Endothelial cell of umbilical vein (primary cell): ENCODE measurements around the gene ZNF530. TPM values are rescaled to one million over a fixed set of nuclear protein-coding genes. Genes with fewer than 3 reads are reported as not detected.

Source experiments
- BruUV-seq: library from RNA; stranded (reverse); fragments of 400-500 nt; replicated peaks from 2 replicates; lab custom pipeline; 2021; lab: Mats Ljungman, UMichigan
- CTCF ChIA-PET: fragments of 300-600, 350-600 bp; sonication (Branson Sonifier 250); formaldehyde crosslinking; loops from one replicate; lab custom pipeline; 2021; ENCODE audit warnings: antibody characterized with exemption, inconsistent platforms; lab: Charles Lee
- POLR2A ChIA-PET: fragments of 300-600, 350-600 bp; sonication (Branson Sonifier 250); formaldehyde crosslinking; loops from one replicate; lab custom pipeline; 2021; ENCODE audit warnings: antibody characterized with exemption, inconsistent platforms; lab: Charles Lee
- DNase-seq: peaks from one replicate; pipeline ENCODE4 v3.0.0-alpha.2; 2011; ENCODE audit warnings: low read depth, low spot score
- FAIRE-seq: peaks from 2 replicates; lab custom pipeline; 2011; peaks lifted over from hg19 to GRCh38; lab: Jason Lieb, UNC
- H2AFZ ChIP-seq: 2 replicates; pipeline ENCODE4 v1.6.0; 2012; ENCODE audit warnings: low read depth, low read length, control low read depth, inconsistent platforms
- H3K27ac ChIP-seq: 2 replicates; pipeline ENCODE4 v1.5.1; 2011; ENCODE audit warnings: low read depth, mild to moderate bottlenecking, control low read depth, low read length, moderate library complexity; ENCODE audit not compliant: insufficient read depth
- H3K27me3 ChIP-seq, 2 experiments: 2 replicates each; pipeline versions ENCODE4 v1.6.0 to v1.6.1; 2011; ENCODE audit warnings: low read length in 2 of 2, mixed read lengths in 1 of 2; ENCODE audit not compliant: control insufficient read depth in 2 of 2, insufficient read depth in 2 of 2
- H3K36me3 ChIP-seq, 2 experiments: 2 replicates in 1 of 2; 3 replicates in 1 of 2; pipeline ENCODE4 v1.5.1; 2011; ENCODE audit warnings: low read length in 2 of 2, mild to moderate bottlenecking in 1 of 2, moderate library complexity in 1 of 2; ENCODE audit not compliant: control insufficient read depth in 2 of 2, insufficient read depth in 2 of 2; ENCODE audit errors: extremely low read depth in 1 of 2
- H3K4me1 ChIP-seq: 3 replicates; pipeline ENCODE4 v1.5.1; 2011; ENCODE audit warnings: mild to moderate bottlenecking, low read length; ENCODE audit not compliant: control insufficient read depth, insufficient read depth; ENCODE audit errors: extremely low read depth
- H3K4me2 ChIP-seq: 2 replicates; pipeline ENCODE4 v1.6.1; 2011; ENCODE audit warnings: low read length, control low read depth, mixed read lengths; ENCODE audit not compliant: insufficient read depth
- H3K4me3 ChIP-seq, 3 experiments: fragments of 200-600 bp in 1 of 3; sonication (generic), shearing (Covaris generic) in 1 of 3; replicated peaks in 1 of 3; 2 replicates each; pipeline ENCODE4 v1.5.1; 2011 to 2016; ENCODE audit warnings: control low read depth in 3 of 3, low read length in 3 of 3, mild to moderate bottlenecking in 2 of 3, inconsistent platforms in 1 of 3, low read depth in 1 of 3, moderate library complexity in 1 of 3; ENCODE audit not compliant: insufficient read depth in 1 of 3
- H3K79me2 ChIP-seq: 2 replicates; pipeline ENCODE4 v1.6.0; 2012; ENCODE audit warnings: low read length, inconsistent platforms; ENCODE audit not compliant: control insufficient read depth, insufficient read depth
- H3K9ac ChIP-seq: replicated peaks from 2 replicates; pipeline ENCODE3; 2011; ENCODE audit warnings: low read length, control low read depth; ENCODE audit not compliant: insufficient read depth; ENCODE audit errors: extremely low read depth
- H3K9me1 ChIP-seq: replicated peaks from 3 replicates; pipeline ENCODE4 v1.6.0; 2011; ENCODE audit warnings: mild to moderate bottlenecking, low read length; ENCODE audit not compliant: control insufficient read depth, insufficient read depth; ENCODE audit errors: extremely low read depth
- H3K9me3 ChIP-seq: replicated peaks from 2 replicates; pipeline ENCODE4 v1.5.1; 2012; ENCODE audit warnings: low read length, inconsistent platforms; ENCODE audit not compliant: control insufficient read depth, insufficient read depth
- H4K20me1 ChIP-seq: replicated peaks from 2 replicates; pipeline ENCODE3; 2011; ENCODE audit warnings: mild to moderate bottlenecking, low read length; ENCODE audit not compliant: control insufficient read depth, insufficient read depth; ENCODE audit errors: extremely low read depth
- CTCF ChIP-seq, 2 donors: IDR thresholded peaks; 1 replicate in 1 of 2; 2 replicates in 1 of 2; pipeline ENCODE4 v1.5.1; 2011; ENCODE audit warnings: low read length in 2 of 2, mild to moderate bottlenecking in 2 of 2, moderate library complexity in 2 of 2, control low read depth in 1 of 2, inconsistent platforms in 1 of 2, low read depth in 1 of 2; ENCODE audit not compliant: insufficient read depth in 1 of 2; ENCODE audit errors: extremely low read depth in 1 of 2
- EZH2 ChIP-seq: IDR thresholded peaks from 2 replicates; pipeline ENCODE4 v1.6.1; 2012; ENCODE audit warnings: borderline replicate concordance, low read depth, mild to moderate bottlenecking, moderate library complexity, low read length, inconsistent platforms; ENCODE audit not compliant: severe bottlenecking
- FOS ChIP-seq: IDR thresholded peaks from 2 replicates; pipeline ENCODE4 v1.6.1; 2011; ENCODE audit warnings: mild to moderate bottlenecking, low read length, moderate library complexity, borderline replicate concordance; ENCODE audit not compliant: insufficient read depth
- GATA2 ChIP-seq: IDR thresholded peaks from 2 replicates; pipeline ENCODE4 v1.7.0; 2011; ENCODE audit warnings: low read depth, mild to moderate bottlenecking, moderate library complexity, mixed read lengths, low read length; ENCODE audit not compliant: insufficient read length, insufficient read depth
- JUN ChIP-seq: IDR thresholded peaks from 2 replicates; pipeline ENCODE4 v1.6.1; 2011; ENCODE audit warnings: borderline replicate concordance, low read depth; ENCODE audit not compliant: insufficient read length, insufficient read depth
- MYC ChIP-seq: IDR thresholded peaks from one replicate; pipeline ENCODE4 v1.6.1; 2011; ENCODE audit warnings: mild to moderate bottlenecking, low read depth, low read length
- POLR2A ChIP-seq: IDR thresholded peaks from 2 replicates; pipeline ENCODE4 v1.6.1; 2012; ENCODE audit warnings: low read depth, mild to moderate bottlenecking, control low read depth, low read length
- POLR2AphosphoS5 ChIP-seq: IDR thresholded peaks from 2 replicates; pipeline ENCODE4 v1.6.1; 2012; ENCODE audit warnings: low read depth, mild to moderate bottlenecking, control low read depth, low read length, moderate library complexity; ENCODE audit not compliant: insufficient read depth
- dilution Hi-C: fragments of 300-500 bp; cut with MboI; formaldehyde crosslinking; loops from one replicate; pipeline ENCODE4 v1.15.0; 2019; ENCODE audit warnings: low sequenced_read_pairs; ENCODE audit not compliant: extremely low pct_ligation_motif_present
- intact Hi-C: fragments of 100-400 bp; cut with micrococcal nuclease; formaldehyde crosslinking; loops from one replicate; pipeline ENCODE4 v1.10.0; 2022
- polyA plus RNA-seq, 4 experiments: library from polyadenylated mRNA; depleted of rRNA in 3 of 4; stranded (reverse) in 3 of 4; unstranded in 1 of 4; fragments of >200 nt; gene quantifications; 2 replicates each; pipeline versions ENCODE4 v1.2.1 to v1.2.3, GENCODE V29; 2011 to 2012; ENCODE audit warnings: missing spikeins in 1 of 4
- total RNA-seq: library from RNA; stranded (reverse); gene quantifications from 2 replicates; pipeline ENCODE4 v1.2.3, GENCODE V29; 2021
- TF ChIP-seq, protein P1 (sequence below): IDR thresholded peaks from 2 replicates; pipeline ENCODE4 v1.6.1; 2011; ENCODE audit not compliant: insufficient read depth, insufficient read length

ZNF530 gene
- total and polyA plus RNA-seq, 2 donors (not counting 3 experiments of a cell fraction or from before 2014, with no cell fraction given) = 1.5 to 4.0 TPM

DNA sequence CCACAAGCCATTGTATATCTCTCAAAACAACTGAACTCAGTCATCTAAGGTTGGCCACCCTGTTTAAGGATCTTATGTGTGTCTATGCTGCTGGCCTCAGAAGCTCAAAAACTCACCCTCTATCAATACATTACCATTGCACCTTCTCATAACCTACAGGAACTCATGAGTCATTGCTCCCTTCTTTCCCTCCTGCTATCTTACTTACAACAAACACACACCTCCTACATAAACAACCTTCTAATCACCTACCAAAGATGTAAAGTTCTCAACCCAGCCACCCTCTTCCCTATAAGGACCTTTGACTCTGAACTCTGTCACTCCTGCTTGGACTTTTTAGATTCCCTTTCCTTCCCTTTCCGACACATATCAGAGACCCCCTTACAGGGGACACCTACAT, 55.8 kb downstream of the ZNF530 start:
- FAIRE-seq = no peak
- intact Hi-C loops = no loop called here
- Histone ChIP-seq H3K27me3 (no peaks in the 10 kb centered on the region), H3K9ac (no peak overlapping the region), H4K20me1 (no peaks in the 10 kb centered on the region), H3K4me3 (no peak overlapping the region), H2AFZ (no peak overlapping the region), H3K79me2 (no peaks in the 10 kb centered on the region), H3K4me1 (no peaks in the 10 kb centered on the region), H3K9me1 (no peaks in the 10 kb centered on the region), H3K36me3 (no peaks in the 10 kb centered on the region), H3K9me3 (no peaks in the 10 kb centered on the region), H3K27ac (no peak overlapping the region), H3K4me2 (no peak overlapping the region)
- no peak for DNase-seq
- ChIA-PET CTCF (no interaction called here), POLR2A (no interaction called here)
- TF ChIP-seq POLR2AphosphoS5 = no peak
- no peak for TF ChIP-seq FOS
- TF ChIP-seq JUN = no peak
- no peak for TF ChIP-seq EZH2
- TF ChIP-seq GATA2 = no peak
- TF ChIP-seq, protein P1, sequence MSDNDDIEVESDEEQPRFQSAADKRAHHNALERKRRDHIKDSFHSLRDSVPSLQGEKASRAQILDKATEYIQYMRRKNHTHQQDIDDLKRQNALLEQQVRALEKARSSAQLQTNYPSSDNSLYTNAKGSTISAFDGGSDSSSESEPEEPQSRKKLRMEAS = no peak
- no peak for TF ChIP-seq POLR2A
- TF ChIP-seq MYC = no peak
- dilution Hi-C loops = no loop called here
- BruUV-seq = no TSS peak

GRCh38 chr19:57656346-57656745, 56.7 kb downstream of the ZNF530 start:
- BruUV-seq = no TSS peak
- Histone ChIP-seq H3K27me3 (no peaks in the 10 kb centered on the region), H3K4me2 (no peak overlapping the region), H3K27ac (no peak overlapping the region), H4K20me1 (no peaks in the 10 kb centered on the region), H3K4me1 (no peaks in the 10 kb centered on the region), H3K36me3 (no peaks in the 10 kb centered on the region), H3K4me3 (no peak overlapping the region), H3K9me3 (no peaks in the 10 kb centered on the region), H3K9ac (no peak overlapping the region), H3K9me1 (no peaks in the 10 kb centered on the region), H2AFZ (no peak overlapping the region), H3K79me2 (no peaks in the 10 kb centered on the region)
- ChIA-PET POLR2A (no interaction called here), CTCF (interaction anchor here (1.1 kb wide), 1 partner anchor 14 kb away, joined by 4 read pairs; no protein-coding TSS in a partner anchor)
- DNase-seq (no peak), FAIRE-seq (no peak)
- dilution Hi-C loops = no loop called here
- intact Hi-C loops = no loop called here
- TF ChIP-seq FOS = no peak
- TF ChIP-seq MYC = no peak
- no peak for TF ChIP-seq CTCF (IDR thresholded peaks at IDR 0.05; ENCODE audit: extremely low read depth in 1 of 2, insufficient read depth in 1 of 2, low read depth in 1 of 2, low read length in 2 of 2)
- TF ChIP-seq POLR2A = no peak
- TF ChIP-seq, protein P1 = no peak
- no peak for TF ChIP-seq POLR2AphosphoS5
- TF ChIP-seq EZH2 = no peak
- TF ChIP-seq GATA2 = no peak
- TF ChIP-seq JUN = no peak
